Bronchial epithelial cell (primary cell): ENCODE measurements around the gene BEND4. TPM values are rescaled to one million over a fixed set of nuclear protein-coding genes. Genes with fewer than 3 reads are reported as not detected.

Source experiments
- DNase-seq: peaks from one replicate; pipeline ENCODE4 v3.0.0-alpha.2; 2010; ENCODE audit warnings: low read depth
- FAIRE-seq: peaks from 2 replicates; lab custom pipeline; 2011; peaks lifted over from hg19 to GRCh38; lab: Jason Lieb, UNC
- H3K27me3 ChIP-seq: 2 replicates; pipeline ENCODE4 v1.5.1; 2011; ENCODE audit warnings: low read length; ENCODE audit not compliant: control insufficient read depth, insufficient read depth
- H3K36me3 ChIP-seq: 2 replicates; pipeline ENCODE4 v1.5.1; 2011; ENCODE audit warnings: low read length; ENCODE audit not compliant: control insufficient read depth, insufficient read depth
- H3K4me3 ChIP-seq: 2 replicates; pipeline ENCODE4 v1.5.1; 2011; ENCODE audit warnings: mild to moderate bottlenecking, low read depth, low read length, control low read depth
- total RNA-seq: library from RNA; depleted of rRNA; stranded (reverse); fragments of >200 nt; gene quantifications from 2 replicates; pipeline ENCODE4 v1.2.1, GENCODE V29; 2014
- TF ChIP-seq, protein P1 (sequence below): IDR thresholded peaks from 2 replicates; pipeline ENCODE4 v1.5.1; 2011; ENCODE audit warnings: mild to moderate bottlenecking, moderate library complexity, low read length, control low read depth, inconsistent platforms; ENCODE audit not compliant: insufficient read depth, severe bottlenecking

Gene BEND4
- total RNA-seq, 1 donor from 2014 or later, result not detected

DNA sequence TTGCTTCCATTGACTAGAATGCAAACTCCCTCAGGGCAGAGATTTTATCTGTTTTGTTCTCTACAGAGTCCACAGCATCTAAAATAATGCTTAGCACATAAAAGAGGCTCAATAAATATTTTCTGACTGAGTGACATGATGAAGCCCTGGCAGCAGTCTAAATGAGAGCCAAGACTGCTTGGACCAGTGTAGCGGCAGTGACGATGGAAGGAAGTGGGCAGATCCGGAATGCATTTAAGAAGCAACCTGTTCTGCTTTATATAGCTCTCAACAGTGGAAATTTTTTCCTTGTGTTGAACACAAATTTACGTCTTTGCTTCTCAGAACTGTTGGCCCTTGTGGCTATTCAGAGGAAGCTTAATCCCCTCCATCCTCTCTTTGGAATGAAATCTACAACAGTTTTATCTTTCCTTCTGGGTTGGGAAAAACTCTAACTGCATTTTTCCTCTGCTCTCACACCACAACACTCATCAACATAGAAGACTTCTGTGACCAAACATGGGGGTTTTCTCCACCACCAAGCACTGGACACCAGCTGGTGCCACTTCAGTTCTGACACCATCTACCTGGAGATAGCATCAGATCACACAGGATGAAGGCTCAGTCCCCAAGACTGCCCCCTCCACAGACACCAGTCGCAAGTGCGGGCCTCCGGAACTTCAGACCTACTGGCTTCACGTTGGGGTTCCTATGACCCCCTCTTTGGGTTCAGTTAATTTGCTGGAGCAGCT is 7.0 kb upstream of the BEND4 start:
- Histone ChIP-seq H3K27me3 (no peaks in the 10 kb centered on the region), H3K36me3 (no peaks in the 10 kb centered on the region), H3K4me3 (no peak overlapping the region)
- FAIRE-seq (no peak), DNase-seq (no peak)
- TF ChIP-seq, protein P1, sequence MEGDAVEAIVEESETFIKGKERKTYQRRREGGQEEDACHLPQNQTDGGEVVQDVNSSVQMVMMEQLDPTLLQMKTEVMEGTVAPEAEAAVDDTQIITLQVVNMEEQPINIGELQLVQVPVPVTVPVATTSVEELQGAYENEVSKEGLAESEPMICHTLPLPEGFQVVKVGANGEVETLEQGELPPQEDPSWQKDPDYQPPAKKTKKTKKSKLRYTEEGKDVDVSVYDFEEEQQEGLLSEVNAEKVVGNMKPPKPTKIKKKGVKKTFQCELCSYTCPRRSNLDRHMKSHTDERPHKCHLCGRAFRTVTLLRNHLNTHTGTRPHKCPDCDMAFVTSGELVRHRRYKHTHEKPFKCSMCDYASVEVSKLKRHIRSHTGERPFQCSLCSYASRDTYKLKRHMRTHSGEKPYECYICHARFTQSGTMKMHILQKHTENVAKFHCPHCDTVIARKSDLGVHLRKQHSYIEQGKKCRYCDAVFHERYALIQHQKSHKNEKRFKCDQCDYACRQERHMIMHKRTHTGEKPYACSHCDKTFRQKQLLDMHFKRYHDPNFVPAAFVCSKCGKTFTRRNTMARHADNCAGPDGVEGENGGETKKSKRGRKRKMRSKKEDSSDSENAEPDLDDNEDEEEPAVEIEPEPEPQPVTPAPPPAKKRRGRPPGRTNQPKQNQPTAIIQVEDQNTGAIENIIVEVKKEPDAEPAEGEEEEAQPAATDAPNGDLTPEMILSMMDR, result no peak

DNA sequence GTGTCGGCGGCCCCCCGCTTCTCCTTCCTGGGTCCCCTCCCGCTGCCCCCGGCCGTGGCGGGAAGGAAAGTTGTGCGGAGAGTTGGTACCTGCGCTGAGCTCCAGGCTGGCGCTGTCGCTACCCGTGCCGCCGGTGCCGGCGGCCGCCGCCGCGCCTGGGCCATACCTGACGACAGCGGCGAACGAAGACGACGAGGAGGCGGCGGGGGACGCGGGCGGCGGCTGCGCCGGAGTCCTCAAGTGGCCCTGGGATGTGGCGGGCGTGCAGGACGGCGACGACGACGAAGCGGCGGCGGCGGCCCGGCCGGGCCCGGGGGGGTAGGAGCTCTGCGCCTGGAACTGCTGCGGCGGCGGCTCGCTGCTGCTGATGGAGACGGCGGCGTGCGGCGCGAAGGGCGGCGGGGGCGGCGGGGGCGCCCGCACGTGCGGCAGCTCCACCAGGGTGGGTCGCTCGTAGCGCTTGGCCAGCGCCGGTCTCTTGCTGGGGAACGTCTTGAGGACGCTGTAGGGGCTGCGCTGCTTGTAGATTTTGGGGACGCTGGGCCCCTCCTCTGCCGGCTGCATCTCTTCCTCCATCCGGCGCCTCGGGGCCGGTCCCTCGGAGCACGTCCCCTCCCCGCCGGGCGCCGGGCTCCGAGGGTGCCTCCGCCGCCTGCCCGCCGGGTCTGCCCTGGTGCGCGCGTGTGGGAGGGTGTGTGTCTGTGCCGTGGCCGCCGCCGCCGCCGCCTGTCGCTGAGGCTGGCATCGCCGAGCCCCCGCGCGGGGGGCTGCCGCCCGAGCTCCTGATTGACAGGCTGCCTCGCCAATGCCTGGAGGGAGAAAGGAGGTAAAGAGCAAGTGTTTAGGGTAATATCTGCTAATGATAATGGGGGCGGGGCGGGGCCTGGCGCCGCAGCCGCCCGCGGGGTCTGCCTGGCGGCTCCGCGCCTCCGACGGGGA is 618 bp downstream of the BEND4 start:
- no peak overlapping the region for H3K4me3 ChIP-seq
- TF ChIP-seq, protein P1, result no peak
- DNase-seq (no peak), FAIRE-seq (no peak)
- H3K36me3 ChIP-seq, result no peaks in the 10 kb centered on the region
- H3K27me3 ChIP-seq, result peaks cover 25% of the 10 kb centered on the region

DNA sequence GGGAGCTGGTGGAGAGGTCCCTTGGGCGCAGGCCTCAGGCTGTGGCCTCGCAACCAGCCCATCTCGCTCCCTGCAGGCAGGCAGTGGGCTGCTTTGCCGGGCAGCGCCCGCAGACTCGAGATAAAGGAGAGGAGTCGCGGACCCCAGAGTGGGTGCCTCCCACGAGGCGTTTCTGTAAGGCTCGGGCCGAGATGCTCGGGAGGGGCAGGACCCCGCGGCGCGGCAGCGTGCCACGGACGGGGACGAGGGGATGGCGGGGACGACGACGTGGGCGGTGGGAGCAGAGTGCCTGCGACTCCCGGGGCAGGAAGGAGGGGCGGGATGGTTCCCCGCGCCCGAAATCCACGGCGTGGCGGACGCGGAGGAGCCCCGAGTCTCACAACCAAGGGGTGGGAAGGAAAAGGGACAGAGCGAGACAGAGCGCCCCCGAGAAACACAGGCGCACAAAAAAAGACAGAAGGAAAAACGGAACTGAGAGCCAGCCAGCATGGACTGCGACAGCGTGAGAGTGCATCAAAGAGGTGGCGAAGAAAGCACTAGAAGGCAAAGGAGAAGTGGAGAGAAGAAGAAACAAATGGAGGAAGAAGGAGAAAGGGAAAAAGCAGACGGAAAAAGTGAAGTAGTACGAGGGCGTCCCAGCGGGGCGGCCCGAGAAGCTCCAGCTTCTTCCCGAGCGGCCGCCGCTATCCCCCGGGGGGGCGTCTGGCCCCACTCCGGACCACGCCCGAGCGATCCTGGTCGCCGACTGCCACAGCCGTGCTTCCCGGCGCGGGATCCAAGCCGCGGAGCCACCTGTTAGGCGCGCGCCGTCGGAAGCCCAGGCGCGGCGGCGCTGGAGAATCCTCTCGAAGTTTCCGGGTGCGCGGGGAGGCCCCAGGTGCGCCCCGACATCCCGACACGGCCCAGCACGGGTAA is 1.5 kb downstream of the BEND4 start:
- no peaks in the 10 kb centered on the region for H3K36me3 ChIP-seq
- DNase-seq (no peak), FAIRE-seq (no peak)
- H3K27me3 ChIP-seq, result peaks cover 25% of the 10 kb centered on the region
- TF ChIP-seq, protein P1, result no peak
- H3K4me3 ChIP-seq, result no peak overlapping the region

DNA sequence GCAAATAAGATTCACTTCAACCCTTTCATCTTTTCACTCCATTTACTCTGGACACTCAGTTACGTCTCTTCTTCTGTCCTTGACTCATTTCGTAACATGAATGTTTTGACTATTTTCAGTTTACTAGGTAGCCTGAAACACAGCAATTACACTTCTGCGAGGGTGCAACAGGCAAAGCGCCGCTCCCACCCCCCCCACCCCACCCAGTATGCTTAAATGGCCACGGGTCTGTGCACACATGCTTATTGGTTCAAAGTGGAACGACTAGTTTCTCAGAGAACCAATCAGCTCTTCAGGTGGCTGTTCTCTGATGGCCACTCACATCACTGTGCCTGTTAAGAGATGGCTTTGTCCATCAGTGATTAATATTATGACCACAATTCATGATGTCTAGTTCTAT is 3.5 kb downstream of the BEND4 start:
- TF ChIP-seq, protein P1, result no peak
- FAIRE-seq (no peak), DNase-seq (no peak)
- no peak overlapping the region for H3K4me3 ChIP-seq
- no peaks in the 10 kb centered on the region for H3K36me3 ChIP-seq
- peaks cover 25% of the 10 kb centered on the region for H3K27me3 ChIP-seq

GRCh38 chr4:42148425-42148824 is 4.0 kb downstream of the BEND4 start:
- no peak overlapping the region for H3K4me3 ChIP-seq
- TF ChIP-seq, protein P1, result no peak
- DNase-seq (no peak), FAIRE-seq (no peak)
- peaks cover 24% of the 10 kb centered on the region for H3K27me3 ChIP-seq
- no peaks in the 10 kb centered on the region for H3K36me3 ChIP-seq
